Spleen (tissue), 11 donors: Measurements from ENCODE around the gene EPHX1. TPM values are rescaled to one million over a fixed set of nuclear protein-coding genes. Genes with fewer than 3 reads are reported as not detected.
A peak's percentile ranks its signal among the peaks of the same experiment; 100 is the strongest.

Experiments
- DNase-seq: peaks from one replicate; pipeline ENCODE4 v3.0.0-alpha.2; 2020
- H3K27ac ChIP-seq, 8 donors: fragments of 200-600 bp; sonication (generic) in 7 of 8; 1 replicate in 4 of 8; 2 replicates in 4 of 8; pipeline versions ENCODE4 v1.5.0 to v1.8.0; 2016 to 2021; ENCODE audit warnings: inconsistent platforms in 4 of 8, mild to moderate bottlenecking in 4 of 8, moderate library complexity in 1 of 8
- H3K27me3 ChIP-seq, 7 donors: fragments of 200-600 bp; sonication (generic) in 6 of 7; replicated peaks in 1 of 7; 1 replicate in 4 of 7; 2 replicates in 3 of 7; pipeline versions ENCODE4 v1.5.0 to v1.8.0; 2016 to 2021; ENCODE audit warnings: inconsistent platforms in 3 of 7, mild to moderate bottlenecking in 1 of 7
- H3K36me3 ChIP-seq, 6 donors: fragments of 200-600 bp; sonication (generic) in 5 of 6; 1 replicate in 4 of 6; 2 replicates in 2 of 6; pipeline versions ENCODE4 v1.5.0 to v1.8.0; 2016 to 2021; ENCODE audit warnings: inconsistent platforms in 2 of 6
- H3K4me1 ChIP-seq, 6 donors: fragments of 200-600 bp; sonication (generic) in 5 of 6; 1 replicate in 3 of 6; 2 replicates in 3 of 6; pipeline versions ENCODE4 v1.5.0 to v1.8.0; 2016 to 2021; ENCODE audit warnings: inconsistent platforms in 3 of 6
- H3K4me3 ChIP-seq, 8 donors: fragments of 200-600 bp; sonication (generic) in 7 of 8; 1 replicate in 4 of 8; 2 replicates in 4 of 8; pipeline versions ENCODE4 v1.5.0 to v1.8.0; 2016 to 2021; ENCODE audit warnings: inconsistent platforms in 4 of 8, mild to moderate bottlenecking in 4 of 8, moderate library complexity in 2 of 8
- H3K9me3 ChIP-seq, 8 donors: fragments of 200-600 bp; sonication (generic) in 7 of 8; 1 replicate in 4 of 8; 2 replicates in 4 of 8; pipeline versions ENCODE4 v1.5.0 to v1.8.0; 2016 to 2021; ENCODE audit warnings: inconsistent platforms in 4 of 8
- CTCF ChIP-seq, 11 experiments: fragments of 200-600 bp in 7 of 11; fragments of 450-650 bp in 4 of 11; sonication (generic) in 4 of 11; IDR thresholded peaks in 8 of 11; conservative IDR thresholded peaks in 3 of 11; 1 replicate in 7 of 11; 2 replicates in 4 of 11; pipeline versions ENCODE4 v1.4.0 to v1.8.0; 2016 to 2021; ENCODE audit warnings: antibody characterized with exemption in 11 of 11, inconsistent platforms in 4 of 11, mild to moderate bottlenecking in 1 of 11
- POLR2A ChIP-seq, 3 donors: fragments of 450-650 bp; IDR thresholded peaks; one replicate each; pipeline ENCODE4 v1.5.1; 2017; ENCODE audit warnings: antibody characterized with exemption in 3 of 3, mild to moderate bottlenecking in 1 of 3
- POLR2AphosphoS5 ChIP-seq, 3 donors: sonication (generic); formaldehyde crosslinking; IDR thresholded peaks; one replicate each; pipeline ENCODE4 v1.5.1; 2017; ENCODE audit warnings: antibody characterized with exemption in 3 of 3
- WGBS, 5 donors: extraction: QIAGEN DNeasy Blood & Tissue Kit in 3 of 5; methylation state at CpG; one replicate each; pipeline versions ENCODE4 v1.1.5 to v1.1.7; 2013 to 2018; 5-methylcytosine and 5-hydroxymethylcytosine counted together
- intact Hi-C: fragments of 100-400 bp; cut with DNase I; formaldehyde crosslinking; loops from one replicate; pipeline ENCODE4 v1.15.0; 2023; ENCODE audit warnings: low total_unique reads
- polyA plus RNA-seq, 3 donors: library from polyadenylated mRNA; stranded (reverse); fragments of 200-250 nt; gene quantifications; one replicate each; pipeline ENCODE4 v1.2.1, GENCODE V29; 2013
- total RNA-seq, 7 donors: library from RNA; depleted of rRNA in 3 of 7; stranded (reverse); fragments of >200 nt in 3 of 7; fragmentation: NEBNext Ultra II Directional in 4 of 7; extraction: Animal tissue kit (Norgen Biotek cat#: 25700) in 4 of 7; gene quantifications; one replicate each; pipeline versions ENCODE4 v1.1.0 to v1.2.1, GENCODE V29; 2016 to 2021
- donor health status: healthy with polysubstance abuse.
- donor health status: DM: no; HTN: no; CAD: no; lungs with moderate emphysema.
- donor health status: DM: no; HTN: no; CAD: no.
- donor health status: Bipolar disorder and iron deficiency.
- donor health status: healthy.
- donor health status: DM: no; HTN: no; CAD: no.
- donor health status: DM: yes; HTN: yes; CAD: no.

The EPHX1 gene
- total and polyA plus RNA-seq, 10 donors = 3.9 to 92.8 (median 43.9) TPM

GRCh38 chr1:225868631-225869330, 58.9 kb downstream of the EPHX1 start:
- Histone ChIP-seq H3K36me3 (peaks cover 0 to 100% (median 81%) of the 10 kb centered on the region in 6 donors), H3K27ac (no peak overlapping the region), H3K4me3 (no peak overlapping the region), H3K9me3 (no peaks in the 10 kb centered on the region), H3K4me1 (peaks cover 3 to 42% (median 17%) of the 10 kb centered on the region in 6 donors), H3K27me3 (no peaks in the 10 kb centered on the region)
- DNase-seq = no peak
- TF ChIP-seq POLR2AphosphoS5 (IDR thresholded peaks at IDR 0.05) (no peak), CTCF (IDR thresholded peaks at IDR 0.05 in 8 of 11, conservative IDR thresholded peaks at IDR 0.05 in 3 of 11) (no peak), POLR2A (IDR thresholded peaks at IDR 0.05) (no peak)
- intact Hi-C loops = no loop called here
- 85 to 98% (median 96%) methylated on average over 8 of the region's 8 CpGs for WGBS, 5 donors

GRCh38 chr1:225870911-225871310, 61.0 kb downstream of the EPHX1 start:
- peaks cover 3 to 47% (median 12%) of the 10 kb centered on the region in 6 donors for H3K4me1 ChIP-seq
- no peaks in the 10 kb centered on the region for H3K27me3 ChIP-seq
- no peak overlapping the region for H3K27ac ChIP-seq
- intact Hi-C loops = no loop called here
- H3K4me3 ChIP-seq = no peak overlapping the region
- no peak for DNase-seq
- WGBS, 5 donors = 73 to 82% (median 79%) methylated on average over 3 of the region's 3 CpGs
- peaks cover 0 to 100% (median 82%) of the 10 kb centered on the region in 6 donors for H3K36me3 ChIP-seq
- H3K9me3 ChIP-seq = no peaks in the 10 kb centered on the region
- TF ChIP-seq POLR2AphosphoS5 (IDR thresholded peaks at IDR 0.05) (no peak), CTCF (IDR thresholded peaks at IDR 0.05 in 8 of 11, conservative IDR thresholded peaks at IDR 0.05 in 3 of 11) (no peak), POLR2A (IDR thresholded peaks at IDR 0.05) (no peak)

GRCh38 chr1:225871359-225872074, 61.6 kb downstream of the EPHX1 start:
- no peak for TF ChIP-seq POLR2AphosphoS5 (IDR thresholded peaks at IDR 0.05)
- TF ChIP-seq CTCF (IDR thresholded peaks at IDR 0.05 in 8 of 11, conservative IDR thresholded peaks at IDR 0.05 in 3 of 11) = no peak
- no peak for TF ChIP-seq POLR2A (IDR thresholded peaks at IDR 0.05)
- Histone ChIP-seq H3K27me3 (no peaks in the 10 kb centered on the region), H3K4me1 (peaks cover 0 to 46% (median 6%) of the 10 kb centered on the region in 6 donors), H3K9me3 (no peaks in the 10 kb centered on the region), H3K27ac (no peak overlapping the region), H3K36me3 (peaks cover 0 to 100% (median 84%) of the 10 kb centered on the region in 6 donors), H3K4me3 (no peak overlapping the region)
- intact Hi-C loops = no loop called here
- DNase-seq = peak; percentile 32
- 77 to 88% (median 80%) methylated on average over 11 of the region's 11 CpGs for WGBS, 5 donors

DNA sequence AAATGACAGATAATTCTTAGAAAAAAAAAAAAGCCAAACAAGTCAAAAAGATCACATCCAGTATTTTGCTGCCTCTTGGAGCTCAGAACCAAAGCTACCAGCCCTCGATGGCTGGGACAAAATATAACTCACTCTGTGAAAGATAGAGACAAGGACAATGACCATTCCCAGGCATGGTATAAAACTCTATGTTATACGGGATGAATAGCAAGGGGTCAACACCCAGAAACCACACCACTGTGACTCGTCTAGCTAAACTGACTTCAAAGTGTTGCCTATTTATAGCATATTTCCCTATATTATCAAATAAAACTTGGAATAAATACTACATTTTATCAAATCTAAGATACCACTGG, 62.1 kb downstream of the EPHX1 start:
- intact Hi-C loops = no loop called here
- Histone ChIP-seq H3K4me3 (no peak overlapping the region), H3K27me3 (no peaks in the 10 kb centered on the region), H3K9me3 (no peaks in the 10 kb centered on the region), H3K27ac (no peak overlapping the region), H3K36me3 (peaks cover 0 to 100% (median 84%) of the 10 kb centered on the region in 6 donors), H3K4me1 (peaks cover 0 to 46% (median 4%) of the 10 kb centered on the region in 6 donors)
- 70 to 82% (median 77%) methylated on average over 3 of the region's 3 CpGs for WGBS, 5 donors
- no peak for TF ChIP-seq CTCF (IDR thresholded peaks at IDR 0.05 in 8 of 11, conservative IDR thresholded peaks at IDR 0.05 in 3 of 11)
- TF ChIP-seq POLR2AphosphoS5 (IDR thresholded peaks at IDR 0.05) = no peak
- no peak for TF ChIP-seq POLR2A (IDR thresholded peaks at IDR 0.05)
- DNase-seq = no peak
